NT2/D1 (cell line): ENCODE results near the gene SPHK1.

ENCODE experiments used
- SUZ12 ChIP-seq: IDR thresholded peaks from 2 replicates; pipeline ENCODE4 v1.6.1; 2011; ENCODE audit not compliant: insufficient read length, insufficient read depth; ENCODE audit errors: extremely low read depth
- YY1 ChIP-seq: IDR thresholded peaks from 2 replicates; pipeline ENCODE4 v1.6.1; 2011; ENCODE audit not compliant: insufficient read length, insufficient read depth
- ZNF274 ChIP-seq: IDR thresholded peaks from 2 replicates; pipeline ENCODE4 v1.6.1; 2011; ENCODE audit warnings: mild to moderate bottlenecking, low read depth, low read length

- TF ChIP-seq ZNF274 = no peak
- no peak for TF ChIP-seq YY1
- no peak for TF ChIP-seq SUZ12
Measured at GRCh38 chr17:76336756-76337412, 47.5 kb upstream of the SPHK1 start.
